ENCODE measurements around the gene ZNF532.

ZNF532 gene

GRCh38 chr18:58951986-58952702 is 87.5 kb downstream of the ZNF532 start:
- DNase-seq, result no peak

- no peak for DNase-seq
Measured at GRCh38 chr18:58952858-58953257, 88.2 kb downstream of the ZNF532 start.

GRCh38 chr18:58953627-58954026 is 89.0 kb downstream of the ZNF532 start:
- no peak for DNase-seq

- DNase-seq, result no peak
Measured at GRCh38 chr18:58955001-58955400, 90.3 kb downstream of the ZNF532 start.

DNA sequence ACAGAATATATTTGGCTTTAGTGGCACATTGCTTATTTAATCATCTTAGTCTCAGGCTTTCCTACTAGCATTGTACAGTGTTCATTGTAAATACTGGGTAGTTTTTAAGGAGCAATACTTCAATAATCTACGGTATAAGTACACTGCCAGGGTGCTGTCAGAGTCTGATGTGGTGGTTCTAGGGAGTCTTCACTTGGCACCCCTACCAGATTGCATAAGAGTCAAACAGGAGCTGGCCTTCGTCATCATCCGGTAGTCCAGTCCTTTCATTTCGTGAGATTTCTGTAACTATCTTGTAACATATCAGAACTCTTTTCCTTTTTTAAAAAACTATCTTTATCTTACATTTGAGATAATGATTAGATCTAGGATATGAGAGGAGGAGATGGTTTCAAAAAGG is 91.1 kb downstream of the ZNF532 start:
- no peak for DNase-seq

DNA sequence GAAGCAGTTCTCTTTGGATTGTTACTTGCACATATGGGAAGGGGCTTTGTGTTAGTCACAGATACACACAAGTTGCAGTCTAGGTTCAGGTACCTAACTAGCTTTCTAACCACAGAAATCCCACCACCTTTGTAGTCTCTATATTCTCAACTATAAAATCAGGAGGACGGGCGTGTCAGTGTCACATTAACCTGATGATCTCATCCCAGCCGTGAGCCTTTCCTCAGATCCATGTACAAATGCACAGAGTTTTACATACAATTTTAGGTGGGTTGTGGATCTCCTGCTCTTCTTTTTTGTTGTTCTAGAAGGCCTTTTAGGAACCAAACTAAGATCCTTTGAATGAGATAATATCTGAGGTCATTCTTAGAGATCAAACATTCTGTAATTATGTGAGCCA is 94.0 kb downstream of the ZNF532 start:
- DNase-seq, result no peak

DNA sequence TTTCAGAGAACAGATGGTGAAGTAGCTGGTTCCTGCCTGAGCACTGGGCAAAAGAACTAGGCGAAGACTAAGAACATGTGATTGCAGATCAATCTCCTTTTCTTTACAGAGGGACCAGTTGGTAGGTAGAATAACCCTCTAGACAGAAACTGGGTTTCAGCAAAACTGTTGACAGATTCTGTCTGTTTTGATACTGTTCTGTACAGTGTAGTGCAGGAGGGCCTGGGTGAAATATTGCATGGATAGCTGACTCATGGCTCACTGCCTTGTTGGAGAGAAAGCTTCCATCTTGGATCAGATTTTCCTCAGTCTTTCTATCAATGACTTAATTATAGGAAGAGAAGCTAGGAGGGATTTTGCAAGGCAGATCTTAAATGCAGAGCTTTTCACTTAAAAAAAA is 95.8 kb downstream of the ZNF532 start:
- no peak for DNase-seq

DNA sequence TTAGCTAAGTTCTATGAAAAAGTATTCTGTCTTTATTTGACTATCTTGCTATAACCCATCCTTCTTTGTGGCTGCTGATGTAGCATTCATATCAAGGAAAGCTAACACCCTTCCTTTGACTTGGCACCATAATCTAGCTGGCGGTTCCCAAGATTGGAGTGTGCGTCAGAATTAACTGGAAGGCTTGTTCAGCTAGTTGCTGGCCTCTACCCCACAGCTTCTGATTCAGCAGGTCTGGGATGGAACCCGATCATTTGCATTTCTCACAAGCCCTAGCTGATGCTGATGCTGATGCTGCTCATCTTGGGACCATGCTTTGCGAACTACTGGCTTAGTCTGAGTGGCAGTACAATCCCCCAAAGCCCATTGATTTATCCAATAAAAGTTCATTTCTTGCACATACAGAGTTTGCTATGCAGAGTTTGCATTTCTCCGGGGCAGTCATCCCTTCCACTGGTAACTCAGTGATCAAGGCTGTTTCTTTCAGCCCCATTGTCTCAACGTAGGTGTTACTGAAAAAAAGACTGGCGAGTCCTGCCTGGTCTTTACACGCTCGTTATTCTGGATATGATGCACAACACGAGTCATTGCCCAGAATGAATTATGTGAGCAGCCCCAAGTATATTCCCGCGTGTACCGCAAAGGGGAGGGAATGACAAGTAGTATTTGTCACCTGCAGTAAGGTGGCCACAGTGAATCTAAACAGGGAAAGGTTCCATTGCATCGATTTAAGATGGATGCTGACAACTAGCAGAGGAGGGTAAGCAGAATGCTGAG is 96.5 kb downstream of the ZNF532 start:
- no peak for DNase-seq

- DNase-seq, result no peak
Measured at GRCh38 chr18:58962336-58962735, 97.7 kb downstream of the ZNF532 start.

DNA sequence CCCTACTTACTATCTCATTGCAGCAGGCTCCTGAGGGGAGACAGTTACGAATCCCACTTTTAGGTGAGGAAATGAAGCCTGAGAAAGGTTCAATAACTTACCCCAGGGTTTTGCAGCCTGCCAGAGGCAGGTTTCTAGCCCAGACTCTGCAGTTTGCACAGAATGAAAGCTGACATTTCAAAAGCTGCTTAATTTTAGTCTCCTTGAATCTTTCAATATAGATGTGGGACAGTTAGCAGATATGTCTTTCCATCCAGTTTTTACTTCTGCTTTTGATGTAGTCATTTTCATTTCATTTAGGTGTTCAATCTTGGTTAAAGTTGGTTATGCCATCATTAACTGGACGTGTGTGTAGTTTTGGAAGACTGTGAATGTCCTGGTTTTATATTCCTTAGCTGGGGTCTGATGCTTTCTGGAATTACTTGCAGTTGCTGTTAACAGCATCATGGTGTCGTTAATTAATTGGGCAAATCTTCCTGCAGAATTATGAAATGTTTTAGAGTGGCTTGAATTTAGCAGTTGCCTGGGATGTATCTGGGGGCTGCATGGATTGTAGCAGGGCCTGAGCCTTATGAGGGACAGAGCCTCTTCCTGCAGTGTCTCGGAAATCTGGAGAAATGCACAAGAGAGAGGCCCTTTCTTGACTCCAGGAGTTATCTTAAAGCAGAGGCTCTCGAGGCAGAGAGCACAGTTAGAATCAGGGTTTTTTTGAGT is 100.8 kb downstream of the ZNF532 start:
- no peak for DNase-seq

GRCh38 chr18:58966005-58966677 is 101.5 kb downstream of the ZNF532 start:
- no peak for DNase-seq

DNA sequence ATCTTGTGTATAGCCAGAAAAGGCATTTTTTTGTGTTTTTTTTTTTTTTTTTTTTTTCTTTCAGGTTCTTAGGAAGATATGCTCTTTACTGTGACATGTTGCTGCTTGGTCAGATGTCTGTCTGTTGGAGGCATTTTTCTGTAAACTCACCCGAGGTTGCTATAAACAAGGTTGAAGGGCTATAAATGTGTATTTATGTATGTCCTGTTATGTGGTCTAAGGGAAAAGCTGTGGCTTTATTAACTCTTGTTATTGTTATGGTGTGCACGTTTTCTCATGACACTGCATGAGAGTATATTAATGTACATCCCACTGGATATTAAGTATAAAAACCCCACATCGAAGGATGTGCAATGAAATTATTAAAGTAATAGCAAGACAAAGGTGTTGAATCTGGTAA is 102.0 kb downstream of the ZNF532 start:
- DNase-seq, result no peak

DNA sequence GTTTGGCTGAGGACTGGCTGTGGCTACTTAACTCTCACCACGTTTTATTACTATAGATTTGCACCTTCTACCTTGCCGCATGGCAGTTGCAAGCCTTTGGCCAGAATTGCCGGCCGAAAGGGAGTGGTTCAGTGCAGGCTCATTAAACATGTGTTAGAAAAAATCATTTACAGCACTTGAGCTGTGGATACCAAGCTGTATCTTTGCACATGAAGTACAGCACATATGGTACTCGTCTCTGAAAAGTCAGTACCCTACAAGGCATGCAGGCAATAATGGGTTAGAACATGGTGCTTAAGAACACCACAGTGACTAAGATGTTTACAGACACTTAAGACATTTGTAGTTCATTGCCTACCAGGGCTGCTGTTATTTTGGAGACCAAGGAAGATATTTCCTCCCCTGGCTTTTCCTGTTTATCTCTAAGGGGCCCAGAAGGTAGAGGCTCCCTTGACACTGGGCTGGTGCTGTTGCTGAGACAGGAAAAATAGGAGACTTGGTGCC is 103.1 kb downstream of the ZNF532 start:
- DNase-seq, result no peak

- DNase-seq, result no peak
Measured at GRCh38 chr18:58970943-58971790, 106.5 kb downstream of the ZNF532 start.

GRCh38 chr18:58975296-58975695 is 110.6 kb downstream of the ZNF532 start:
- no peak for DNase-seq

GRCh38 chr18:58975781-58976180 is 111.1 kb downstream of the ZNF532 start:
- DNase-seq, result no peak

DNA sequence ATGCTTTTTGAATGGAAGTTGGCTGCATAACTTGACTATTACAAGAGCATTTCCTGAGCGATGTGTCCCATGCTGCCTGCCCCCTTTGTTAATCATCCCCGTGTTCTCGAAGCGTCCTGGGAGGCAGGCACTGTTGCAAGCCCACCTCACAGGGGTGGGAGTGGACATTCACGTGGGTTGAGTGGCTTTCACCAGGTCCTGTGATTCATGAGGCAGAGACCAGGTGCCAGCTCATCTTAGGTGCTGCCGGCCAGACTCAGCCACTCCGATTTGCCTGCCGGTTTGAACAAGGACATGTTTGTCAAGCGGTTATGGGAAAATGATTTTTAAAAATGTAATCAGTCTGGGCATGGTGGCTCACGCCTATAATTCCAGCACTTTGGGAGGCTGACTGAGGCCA is 112.5 kb downstream of the ZNF532 start:
- DNase-seq, result no peak

- DNase-seq, result no peak
Measured at GRCh38 chr18:58977801-58978200, 113.1 kb downstream of the ZNF532 start.

- no peak for DNase-seq
Measured at GRCh38 chr18:58978916-58979315, 114.2 kb downstream of the ZNF532 start.

DNA sequence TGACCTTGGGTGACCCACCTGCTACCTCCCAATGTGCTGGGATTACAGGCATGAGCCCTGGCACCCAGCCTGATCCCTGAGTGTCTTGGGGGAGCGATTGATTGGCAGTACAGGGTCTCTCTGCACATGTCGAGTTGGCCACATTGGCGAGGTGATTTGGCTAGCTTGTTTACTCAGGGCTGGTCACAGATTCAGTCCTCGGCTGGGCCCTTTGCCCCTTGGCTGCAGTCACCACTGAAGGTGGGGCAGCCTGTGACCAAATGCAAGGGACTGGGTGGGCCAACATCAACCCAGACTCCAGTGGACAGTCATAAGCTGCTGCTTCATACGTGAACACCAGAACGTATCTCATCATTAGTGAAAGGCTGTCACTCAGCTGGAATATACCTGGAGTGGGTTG is 114.9 kb downstream of the ZNF532 start:
- DNase-seq, result no peak

DNA sequence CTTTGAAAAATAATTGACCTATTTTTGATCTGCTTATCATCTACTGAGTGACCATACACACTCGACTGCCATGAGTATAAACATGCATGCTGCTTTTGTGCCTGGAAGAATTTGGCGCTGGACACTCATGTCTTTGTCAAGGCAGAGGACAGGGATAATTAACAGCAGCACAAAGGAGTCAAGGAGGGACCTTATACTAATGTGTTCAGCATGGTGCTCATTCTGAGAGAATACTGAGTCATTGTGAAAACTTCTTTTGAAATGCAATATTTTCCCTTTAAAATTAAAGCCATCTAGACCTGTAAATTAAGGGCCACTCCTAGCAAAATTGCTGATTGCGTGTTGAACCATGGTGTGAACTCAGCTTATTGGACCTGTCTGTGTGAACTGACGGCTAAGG is 116.3 kb downstream of the ZNF532 start:
- DNase-seq, result no peak
